Testis (tissue), 2 donors: ENCODE data around the gene UGP2.

Experiments used
- CTCF ChIP-seq, 3 experiments: fragments of 450-650 bp in 2 of 3; fragments of 200-600 bp in 1 of 3; sonication (generic) in 1 of 3; IDR thresholded peaks; one replicate each; pipeline ENCODE4 v1.5.1; 2016 to 2019; ENCODE audit warnings: antibody characterized with exemption in 3 of 3, mild to moderate bottlenecking in 2 of 3, moderate library complexity in 1 of 3
- POLR2A ChIP-seq: fragments of 450-650 bp; IDR thresholded peaks from one replicate; pipeline ENCODE4 v1.6.1; 2017; ENCODE audit warnings: antibody characterized with exemption, mild to moderate bottlenecking, moderate library complexity

GRCh38 chr2:63819256-63819655 is 22.4 kb upstream of the UGP2 start:
- no peak for TF ChIP-seq CTCF (IDR thresholded peaks at IDR 0.05)
- no peak for TF ChIP-seq POLR2A
